ENCODE measurements around the gene MARCHF3. TPM values are rescaled to one million over a fixed set of nuclear protein-coding genes. Genes with fewer than 3 reads are reported as not detected.
"Not testable (repeated sequence)": the region's sequence is repeated elsewhere in the genome, so short reads cannot be mapped to it uniquely, and the experiment has no call there.

MARCHF3 gene
- total RNA-seq, 1 experiment from 2014 or later: 16.1 TPM

DNA sequence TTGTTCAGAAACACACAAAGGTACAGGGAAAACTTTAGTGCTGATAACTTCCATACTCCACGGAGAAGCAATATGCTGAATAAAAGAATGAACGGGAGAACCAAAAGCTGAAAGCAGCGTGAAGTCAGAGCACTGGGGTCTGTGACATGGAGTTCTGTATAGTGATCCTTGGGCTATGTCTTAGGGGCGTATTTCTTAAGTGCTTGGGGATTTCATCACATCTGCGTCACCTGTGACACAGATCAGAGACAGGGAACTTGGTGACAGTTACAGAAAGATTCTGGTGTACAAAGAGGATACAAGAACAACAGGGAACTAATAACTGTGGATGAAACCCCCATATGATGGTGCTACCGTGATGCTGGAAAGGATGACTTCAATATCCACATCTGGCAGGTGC is 81.9 kb downstream of the MARCHF3 start:
- DNase-seq: no peak
- intact Hi-C loops (cut with micrococcal nuclease; ENCODE audit: unreplicated experiment): no loop called here
- TF ChIP-seq, protein P1, sequence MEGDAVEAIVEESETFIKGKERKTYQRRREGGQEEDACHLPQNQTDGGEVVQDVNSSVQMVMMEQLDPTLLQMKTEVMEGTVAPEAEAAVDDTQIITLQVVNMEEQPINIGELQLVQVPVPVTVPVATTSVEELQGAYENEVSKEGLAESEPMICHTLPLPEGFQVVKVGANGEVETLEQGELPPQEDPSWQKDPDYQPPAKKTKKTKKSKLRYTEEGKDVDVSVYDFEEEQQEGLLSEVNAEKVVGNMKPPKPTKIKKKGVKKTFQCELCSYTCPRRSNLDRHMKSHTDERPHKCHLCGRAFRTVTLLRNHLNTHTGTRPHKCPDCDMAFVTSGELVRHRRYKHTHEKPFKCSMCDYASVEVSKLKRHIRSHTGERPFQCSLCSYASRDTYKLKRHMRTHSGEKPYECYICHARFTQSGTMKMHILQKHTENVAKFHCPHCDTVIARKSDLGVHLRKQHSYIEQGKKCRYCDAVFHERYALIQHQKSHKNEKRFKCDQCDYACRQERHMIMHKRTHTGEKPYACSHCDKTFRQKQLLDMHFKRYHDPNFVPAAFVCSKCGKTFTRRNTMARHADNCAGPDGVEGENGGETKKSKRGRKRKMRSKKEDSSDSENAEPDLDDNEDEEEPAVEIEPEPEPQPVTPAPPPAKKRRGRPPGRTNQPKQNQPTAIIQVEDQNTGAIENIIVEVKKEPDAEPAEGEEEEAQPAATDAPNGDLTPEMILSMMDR (IDR thresholded peaks at IDR 0.05; ENCODE audit: unreplicated experiment): no peak
- Mint-ChIP-seq H3K36me3 (ENCODE audit: insufficient read depth, unreplicated experiment) (no peaks in the 10 kb centered on the region), H3K4me3 (ENCODE audit: low read depth, unreplicated experiment) (no peak overlapping the region), H3K4me1 (ENCODE audit: low read depth, unreplicated experiment) (no peaks in the 10 kb centered on the region), H3K27ac (ENCODE audit: unreplicated experiment) (no peak overlapping the region), H3K9me3 (ENCODE audit: low read depth, unreplicated experiment) (no peaks in the 10 kb centered on the region), H3K27me3 (ENCODE audit: unreplicated experiment) (no peaks in the 10 kb centered on the region)
- BruUV-seq (replicated peaks): no TSS peak
- CTCF ChIA-PET: no interaction called here

DNA sequence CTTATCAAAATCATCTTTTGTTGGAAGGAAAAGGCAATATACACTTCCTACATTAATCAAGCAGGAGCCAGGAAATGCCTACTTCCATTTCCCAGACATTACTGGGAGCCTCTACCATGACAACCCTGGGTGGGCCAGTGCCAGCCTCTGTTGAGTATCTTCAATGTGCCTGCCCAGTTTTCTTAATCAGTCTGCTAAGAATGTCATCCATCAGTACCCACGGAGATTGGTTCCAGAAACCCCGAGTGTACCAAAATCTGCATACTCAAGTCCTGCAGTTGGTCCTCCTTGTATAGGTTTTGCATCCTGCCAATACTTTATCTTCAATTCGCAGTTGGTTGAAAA is 82.4 kb downstream of the MARCHF3 start:
- no TSS peak for BruUV-seq (replicated peaks)

DNA sequence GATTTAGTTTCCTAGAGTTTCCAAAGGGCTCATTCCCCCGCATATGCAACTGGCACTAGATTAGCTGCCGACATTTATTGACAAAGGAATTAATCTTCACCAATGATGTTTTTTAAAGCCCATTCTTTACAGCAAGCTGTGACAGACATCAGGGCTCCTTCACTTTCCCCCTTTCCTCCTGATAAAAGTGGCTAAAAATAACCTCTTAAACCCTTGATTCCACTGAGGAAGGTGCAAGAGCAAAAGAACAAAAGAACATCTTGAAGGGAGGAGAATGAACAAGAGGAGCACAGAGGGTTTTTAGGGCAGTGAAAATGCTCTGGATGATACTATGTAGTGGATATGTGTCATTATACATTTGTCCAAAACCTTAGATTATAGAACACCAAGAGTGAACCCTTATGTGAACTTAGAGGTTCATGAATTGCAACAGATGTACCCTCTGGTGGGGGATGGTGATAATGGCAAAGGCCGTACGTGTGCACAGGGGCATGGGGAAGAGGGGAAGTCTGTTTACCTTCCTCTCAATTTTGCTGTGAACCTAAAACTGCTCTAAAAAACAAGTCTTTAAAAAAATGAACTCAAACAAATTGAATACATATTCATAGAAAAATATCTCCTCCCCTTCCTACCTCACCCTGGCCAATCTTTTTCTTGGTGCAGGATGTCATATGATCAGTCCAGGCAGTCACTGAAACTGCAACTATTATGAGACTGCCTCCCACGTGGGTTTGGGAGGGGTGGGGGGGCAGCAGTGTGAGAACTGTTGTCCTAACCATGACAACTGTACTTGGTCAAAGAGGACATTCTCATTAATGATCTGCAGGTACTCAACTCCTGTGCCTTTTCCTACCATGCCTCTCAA is 83.0 kb downstream of the MARCHF3 start:
- H3K36me3 Mint-ChIP-seq (ENCODE audit: insufficient read depth, unreplicated experiment): no peaks in the 10 kb centered on the region
- H3K9me3 Mint-ChIP-seq (ENCODE audit: low read depth, unreplicated experiment): no peaks in the 10 kb centered on the region
- no peak overlapping the region for H3K4me3 Mint-ChIP-seq (ENCODE audit: low read depth, unreplicated experiment)
- no peaks in the 10 kb centered on the region for H3K27me3 Mint-ChIP-seq (ENCODE audit: unreplicated experiment)
- CTCF ChIA-PET: no interaction called here
- no peaks in the 10 kb centered on the region for H3K4me1 Mint-ChIP-seq (ENCODE audit: low read depth, unreplicated experiment)
- no peak for DNase-seq
- TF ChIP-seq, protein P1 (IDR thresholded peaks at IDR 0.05; ENCODE audit: unreplicated experiment): no peak
- intact Hi-C loops (cut with micrococcal nuclease; ENCODE audit: unreplicated experiment): no loop called here
- H3K27ac Mint-ChIP-seq (ENCODE audit: unreplicated experiment): no peak overlapping the region
- no TSS peak for BruUV-seq (replicated peaks)

More for the DNA sequence above, 82.4 kb downstream of the MARCHF3 start:
- DNase-seq: no peak
- H3K4me1 Mint-ChIP-seq (ENCODE audit: low read depth, unreplicated experiment): no peaks in the 10 kb centered on the region
- H3K9me3 Mint-ChIP-seq (ENCODE audit: low read depth, unreplicated experiment): no peaks in the 10 kb centered on the region
- H3K27ac Mint-ChIP-seq (ENCODE audit: unreplicated experiment): no peak overlapping the region
- CTCF ChIA-PET: no interaction called here
- no peaks in the 10 kb centered on the region for H3K36me3 Mint-ChIP-seq (ENCODE audit: insufficient read depth, unreplicated experiment)
- H3K27me3 Mint-ChIP-seq (ENCODE audit: unreplicated experiment): no peaks in the 10 kb centered on the region
- TF ChIP-seq, protein P1 (IDR thresholded peaks at IDR 0.05; ENCODE audit: unreplicated experiment): no peak
- no peak overlapping the region for H3K4me3 Mint-ChIP-seq (ENCODE audit: low read depth, unreplicated experiment)
- intact Hi-C loops (cut with micrococcal nuclease; ENCODE audit: unreplicated experiment): no loop called here

DNA sequence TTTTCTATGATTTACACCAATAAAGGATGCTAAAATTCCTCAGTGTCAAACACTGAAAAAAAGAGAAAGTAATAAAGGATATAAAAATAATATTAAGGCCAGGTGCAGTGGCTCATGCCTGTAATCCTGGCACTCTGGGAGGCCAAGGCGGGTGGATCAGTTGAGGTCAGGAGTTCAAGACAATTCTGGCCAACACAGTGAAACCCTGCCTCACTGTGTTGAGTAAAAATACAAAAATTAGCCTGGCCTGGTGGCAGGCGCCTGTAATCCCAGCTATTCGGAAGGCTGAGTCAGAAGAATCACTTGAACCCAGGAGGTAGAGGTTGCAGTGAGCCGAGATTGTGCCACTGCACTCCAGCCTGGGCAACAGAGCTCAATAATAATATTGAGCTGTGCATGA is 87.5 kb downstream of the MARCHF3 start:
- H3K4me3 Mint-ChIP-seq (ENCODE audit: low read depth, unreplicated experiment); DNase-seq; intact Hi-C loops (cut with micrococcal nuclease; ENCODE audit: unreplicated experiment); CTCF ChIA-PET; BruUV-seq (replicated peaks); H3K36me3 Mint-ChIP-seq (ENCODE audit: insufficient read depth, unreplicated experiment); H3K27me3 Mint-ChIP-seq (ENCODE audit: unreplicated experiment); H3K4me1 Mint-ChIP-seq (ENCODE audit: low read depth, unreplicated experiment); H3K27ac Mint-ChIP-seq (ENCODE audit: unreplicated experiment); H3K9me3 Mint-ChIP-seq (ENCODE audit: low read depth, unreplicated experiment): not testable (repeated sequence)

DNA sequence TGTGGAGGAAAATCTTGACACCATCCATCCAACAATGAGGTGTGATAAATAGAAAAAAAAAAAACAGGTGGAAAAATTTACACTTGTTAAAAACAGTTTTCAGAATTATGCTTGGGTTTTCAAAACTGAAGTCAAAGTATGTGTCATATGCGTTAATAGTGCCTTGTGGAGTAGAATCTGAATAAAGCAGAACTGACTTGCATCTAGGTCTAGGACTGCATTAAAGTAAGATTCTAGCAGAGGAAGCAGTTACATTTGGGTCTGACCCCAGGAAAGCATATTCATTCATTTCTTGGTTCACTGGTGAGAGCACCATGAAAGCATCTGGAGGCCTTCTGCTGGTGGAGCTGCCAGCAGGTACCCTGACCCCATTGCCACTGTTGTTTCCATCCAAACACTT is 89.0 kb downstream of the MARCHF3 start:
- TF ChIP-seq, protein P1 (IDR thresholded peaks at IDR 0.05; ENCODE audit: unreplicated experiment): no peak
- H3K4me3 Mint-ChIP-seq (ENCODE audit: low read depth, unreplicated experiment): no peak overlapping the region
- no peaks in the 10 kb centered on the region for H3K9me3 Mint-ChIP-seq (ENCODE audit: low read depth, unreplicated experiment)
- H3K27ac Mint-ChIP-seq (ENCODE audit: unreplicated experiment): no peak overlapping the region
- no peaks in the 10 kb centered on the region for H3K36me3 Mint-ChIP-seq (ENCODE audit: insufficient read depth, unreplicated experiment)
- H3K4me1 Mint-ChIP-seq (ENCODE audit: low read depth, unreplicated experiment): peaks cover 7% of the 10 kb centered on the region
- intact Hi-C loops (cut with micrococcal nuclease; ENCODE audit: unreplicated experiment): no loop called here
- H3K27me3 Mint-ChIP-seq (ENCODE audit: unreplicated experiment): no peaks in the 10 kb centered on the region
- CTCF ChIA-PET: no interaction called here
- BruUV-seq (replicated peaks): no TSS peak
- no peak for DNase-seq

All from Calu3 (cell line).